GM19099 (cell line): ENCODE measurements around the gene CARD16.

ENCODE experiments used
- POLR2A ChIP-seq: IDR thresholded peaks from 3 replicates; pipeline ENCODE4 v1.6.1; 2011; ENCODE audit warnings: low read depth; ENCODE audit not compliant: insufficient read length; ENCODE audit errors: extremely low read depth

The CARD16 gene

GRCh38 chr11:105003151-105003550 lies 42.0 kb downstream of the CARD16 start:
- no peak for TF ChIP-seq POLR2A

DNA sequence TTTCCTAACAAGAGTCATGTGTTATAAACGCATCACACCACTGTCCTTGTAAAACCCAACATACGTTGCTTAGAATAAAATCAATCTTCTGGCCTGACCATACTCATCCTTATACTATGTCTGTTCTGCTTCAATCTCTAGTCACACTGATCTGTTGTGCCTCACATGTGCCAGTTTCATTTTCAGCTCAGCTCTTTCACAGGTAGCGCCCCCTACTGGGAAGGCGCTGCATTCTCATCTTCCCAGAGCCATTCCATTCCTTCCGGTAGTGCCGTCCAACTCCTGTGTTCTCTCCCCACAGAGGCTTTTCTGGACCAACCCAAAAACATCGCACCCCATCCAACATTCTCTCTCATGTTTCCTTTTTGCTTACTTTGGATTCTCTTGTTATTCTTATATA lies 44.3 kb downstream of the CARD16 start:
- TF ChIP-seq POLR2A: no peak

DNA sequence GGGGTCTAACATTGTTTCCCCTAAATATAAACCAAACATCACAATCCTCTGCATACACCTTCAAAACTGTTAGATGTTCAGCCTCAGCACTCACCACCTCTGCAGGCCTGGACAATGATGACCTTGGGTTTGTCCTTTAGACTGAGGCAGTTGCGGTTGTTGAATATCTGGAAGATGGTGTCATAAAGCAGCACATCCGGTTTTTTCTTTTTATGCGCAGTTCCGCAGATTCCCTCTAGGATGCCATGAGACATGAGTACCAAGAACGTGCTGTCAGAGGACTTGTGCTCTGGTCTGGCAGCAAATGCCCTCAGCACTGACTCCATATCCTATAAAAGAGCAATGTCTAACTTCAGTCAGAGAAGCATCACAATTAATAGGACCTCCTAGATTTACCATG lies 45.0 kb downstream of the CARD16 start:
- no peak for TF ChIP-seq POLR2A

DNA sequence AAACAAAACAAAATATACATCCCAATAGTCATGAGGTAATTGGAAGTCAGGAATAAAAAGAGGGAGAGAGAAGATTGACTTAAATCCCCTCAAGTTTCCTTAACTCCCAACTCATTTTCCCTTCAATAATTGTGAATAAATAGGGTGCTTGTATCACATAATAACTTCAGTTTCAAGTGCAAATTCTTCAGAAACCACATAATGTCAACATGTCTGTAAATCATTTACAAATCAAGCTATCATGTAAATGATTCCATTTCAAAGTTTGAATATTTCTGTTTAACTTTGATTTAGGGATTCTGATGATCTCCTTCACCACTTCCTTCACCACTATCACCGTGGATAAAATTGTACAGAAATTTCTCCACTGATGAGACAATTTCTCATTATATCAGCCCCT lies 45.4 kb downstream of the CARD16 start:
- no peak for TF ChIP-seq POLR2A

- TF ChIP-seq POLR2A: no peak
These were observed 47.8 kb downstream of the CARD16 start for GRCh38 chr11:104997288-104997687.

GRCh38 chr11:104995001-104995408 lies 50.1 kb downstream of the CARD16 start:
- TF ChIP-seq POLR2A: no peak

DNA sequence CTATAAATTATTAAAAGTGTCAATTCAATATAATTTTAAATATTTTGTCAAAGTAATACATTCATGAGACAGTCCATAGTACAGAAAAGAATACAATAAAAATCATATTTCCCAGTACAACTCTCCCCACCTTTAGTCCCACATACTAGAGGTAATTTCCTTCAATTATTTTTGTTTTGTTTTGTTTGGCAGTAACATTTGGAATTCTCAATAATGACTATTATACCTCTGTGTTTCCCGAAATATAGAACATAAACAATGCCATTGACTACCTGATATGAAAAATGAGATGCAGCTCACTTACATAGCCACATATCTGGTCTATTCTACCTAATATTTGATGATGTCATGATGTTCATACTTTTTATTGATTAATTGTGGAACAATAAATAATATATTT lies 52.4 kb downstream of the CARD16 start:
- no peak for TF ChIP-seq POLR2A

- TF ChIP-seq POLR2A: no peak
These were observed 53.1 kb downstream of the CARD16 start for GRCh38 chr11:104991994-104992393.
